ENCODE results near the gene CXCL10. TPM values are rescaled to one million over a fixed set of nuclear protein-coding genes. Genes with fewer than 3 reads are reported as not detected.

CXCL10 gene
- total RNA-seq, 1 experiment from 2014 or later: not detected

GRCh38 chr4:76003035-76003434, 20.3 kb downstream of the CXCL10 start:
- H3K4me3 ChIP-seq (ENCODE audit: low read depth in 2 of 2, low read length in 2 of 2): no peak overlapping the region
- no TSS peak for BruUV-seq (replicated peaks)
- POLR2A ChIA-PET: no interaction called here
- intact Hi-C loops (cut with micrococcal nuclease; ENCODE audit: unreplicated experiment): no loop called here
- H3K4me1 ChIP-seq (ENCODE audit: control insufficient read depth, insufficient read depth, low read length): no peaks in the 10 kb centered on the region
- DNase-seq (ENCODE audit: low read depth, low spot score) (no peak), ATAC-seq (no peak)
- H3K27me3 ChIP-seq (ENCODE audit: control insufficient read depth, insufficient read depth, low read length): no peaks in the 10 kb centered on the region; the same call in 1 of the 2 replicates
- H3K27ac ChIP-seq (ENCODE audit: low read length): no peak overlapping the region
- TF ChIP-seq REST (IDR thresholded peaks at IDR 0.05; ENCODE audit: insufficient read depth in 1 of 2, low read depth in 2 of 2, low read length in 1 of 2) (no peak), CTCF (IDR thresholded peaks at IDR 0.05) (no peak), POLR2AphosphoS5 (IDR thresholded peaks at IDR 0.05; ENCODE audit: low read depth, low read length) (no peak), SIN3A (IDR thresholded peaks at IDR 0.05; ENCODE audit: borderline replicate concordance, insufficient read depth, low read depth, low read length) (no peak), TCF7L2 (IDR thresholded peaks at IDR 0.05; ENCODE audit: low read depth, low read length) (no peak)
- CTCF ChIA-PET: no interaction called here
- no peaks in the 10 kb centered on the region for H3K9me3 ChIP-seq (ENCODE audit: control insufficient read depth, insufficient read depth, low read depth, low read length)
- H3K36me3 ChIP-seq (ENCODE audit: control insufficient read depth, insufficient read depth, low read length): no peaks in the 10 kb centered on the region
- in situ Hi-C loops (cut with HindIII; ENCODE audit: low pct_unique_long_range_greater_than_20kb, low sequenced_read_pairs): no loop called here

GRCh38 chr4:76002176-76002575, 21.1 kb downstream of the CXCL10 start:
- ATAC-seq (no peak), DNase-seq (ENCODE audit: low read depth, low spot score) (no peak)
- CTCF ChIA-PET: no interaction called here
- Histone ChIP-seq H3K27ac (ENCODE audit: low read length) (no peak overlapping the region), H3K36me3 (ENCODE audit: control insufficient read depth, insufficient read depth, low read length) (no peaks in the 10 kb centered on the region), H3K27me3 (ENCODE audit: control insufficient read depth, insufficient read depth, low read length) (no peaks in the 10 kb centered on the region; the same call in 1 of the 2 replicates), H3K9me3 (ENCODE audit: control insufficient read depth, insufficient read depth, low read depth, low read length) (no peaks in the 10 kb centered on the region), H3K4me3 (ENCODE audit: low read depth in 2 of 2, low read length in 2 of 2) (no peak overlapping the region), H3K4me1 (ENCODE audit: control insufficient read depth, insufficient read depth, low read length) (no peaks in the 10 kb centered on the region)
- intact Hi-C loops (cut with micrococcal nuclease; ENCODE audit: unreplicated experiment): no loop called here
- POLR2A ChIA-PET: no interaction called here
- in situ Hi-C loops (cut with HindIII; ENCODE audit: low pct_unique_long_range_greater_than_20kb, low sequenced_read_pairs): no loop called here
- no TSS peak for BruUV-seq (replicated peaks)
- no peak for TF ChIP-seq TCF7L2 (IDR thresholded peaks at IDR 0.05; ENCODE audit: low read depth, low read length)
- no peak for TF ChIP-seq CTCF (IDR thresholded peaks at IDR 0.05)
- no peak for TF ChIP-seq REST (IDR thresholded peaks at IDR 0.05; ENCODE audit: insufficient read depth in 1 of 2, low read depth in 2 of 2, low read length in 1 of 2)
- TF ChIP-seq SIN3A (IDR thresholded peaks at IDR 0.05; ENCODE audit: borderline replicate concordance, insufficient read depth, low read depth, low read length): no peak
- TF ChIP-seq POLR2AphosphoS5 (IDR thresholded peaks at IDR 0.05; ENCODE audit: low read depth, low read length): no peak

Data from Panc1 (cell line).